Kidney epithelial cell (primary cell): ENCODE measurements around the gene GREM2. TPM values are rescaled to one million over a fixed set of nuclear protein-coding genes. Genes with fewer than 3 reads are reported as not detected.

Source experiments
- DNase-seq: peaks from one replicate; pipeline ENCODE4 v3.0.0-alpha.2; 2010; ENCODE audit warnings: low read depth
- H3K27me3 ChIP-seq: 2 replicates; pipeline ENCODE4 v1.6.0; 2011; ENCODE audit warnings: low read length; ENCODE audit not compliant: control insufficient read depth, insufficient read depth
- H3K36me3 ChIP-seq: 2 replicates; pipeline ENCODE4 v1.5.1; 2011; ENCODE audit warnings: low read length; ENCODE audit not compliant: control insufficient read depth, insufficient read depth
- H3K4me3 ChIP-seq: 2 replicates; pipeline ENCODE4 v1.5.1; 2011; ENCODE audit warnings: low read depth, mild to moderate bottlenecking, control low read depth, low read length
- total RNA-seq: library from RNA; depleted of rRNA; stranded (reverse); fragments of >200 nt; gene quantifications from 2 replicates; pipeline ENCODE4 v1.2.3, GENCODE V29; 2015
- TF ChIP-seq, protein P1 (sequence below): IDR thresholded peaks from 2 replicates; pipeline ENCODE4 v1.5.1; 2011; ENCODE audit warnings: mild to moderate bottlenecking, moderate library complexity, low read length, control low read depth, inconsistent platforms; ENCODE audit not compliant: insufficient read depth, poor library complexity, severe bottlenecking

The GREM2 gene
- total RNA-seq, 1 donor from 2014 or later = 0.04 TPM

- DNase-seq = no peak
- no peak overlapping the region for H3K4me3 ChIP-seq
- no peaks in the 10 kb centered on the region for H3K36me3 ChIP-seq
- TF ChIP-seq, protein P1, sequence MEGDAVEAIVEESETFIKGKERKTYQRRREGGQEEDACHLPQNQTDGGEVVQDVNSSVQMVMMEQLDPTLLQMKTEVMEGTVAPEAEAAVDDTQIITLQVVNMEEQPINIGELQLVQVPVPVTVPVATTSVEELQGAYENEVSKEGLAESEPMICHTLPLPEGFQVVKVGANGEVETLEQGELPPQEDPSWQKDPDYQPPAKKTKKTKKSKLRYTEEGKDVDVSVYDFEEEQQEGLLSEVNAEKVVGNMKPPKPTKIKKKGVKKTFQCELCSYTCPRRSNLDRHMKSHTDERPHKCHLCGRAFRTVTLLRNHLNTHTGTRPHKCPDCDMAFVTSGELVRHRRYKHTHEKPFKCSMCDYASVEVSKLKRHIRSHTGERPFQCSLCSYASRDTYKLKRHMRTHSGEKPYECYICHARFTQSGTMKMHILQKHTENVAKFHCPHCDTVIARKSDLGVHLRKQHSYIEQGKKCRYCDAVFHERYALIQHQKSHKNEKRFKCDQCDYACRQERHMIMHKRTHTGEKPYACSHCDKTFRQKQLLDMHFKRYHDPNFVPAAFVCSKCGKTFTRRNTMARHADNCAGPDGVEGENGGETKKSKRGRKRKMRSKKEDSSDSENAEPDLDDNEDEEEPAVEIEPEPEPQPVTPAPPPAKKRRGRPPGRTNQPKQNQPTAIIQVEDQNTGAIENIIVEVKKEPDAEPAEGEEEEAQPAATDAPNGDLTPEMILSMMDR = no peak
- H3K27me3 ChIP-seq = no peaks in the 10 kb centered on the region
Measured at GRCh38 chr1:240539769-240540414, 72.1 kb downstream of the GREM2 start.

DNA sequence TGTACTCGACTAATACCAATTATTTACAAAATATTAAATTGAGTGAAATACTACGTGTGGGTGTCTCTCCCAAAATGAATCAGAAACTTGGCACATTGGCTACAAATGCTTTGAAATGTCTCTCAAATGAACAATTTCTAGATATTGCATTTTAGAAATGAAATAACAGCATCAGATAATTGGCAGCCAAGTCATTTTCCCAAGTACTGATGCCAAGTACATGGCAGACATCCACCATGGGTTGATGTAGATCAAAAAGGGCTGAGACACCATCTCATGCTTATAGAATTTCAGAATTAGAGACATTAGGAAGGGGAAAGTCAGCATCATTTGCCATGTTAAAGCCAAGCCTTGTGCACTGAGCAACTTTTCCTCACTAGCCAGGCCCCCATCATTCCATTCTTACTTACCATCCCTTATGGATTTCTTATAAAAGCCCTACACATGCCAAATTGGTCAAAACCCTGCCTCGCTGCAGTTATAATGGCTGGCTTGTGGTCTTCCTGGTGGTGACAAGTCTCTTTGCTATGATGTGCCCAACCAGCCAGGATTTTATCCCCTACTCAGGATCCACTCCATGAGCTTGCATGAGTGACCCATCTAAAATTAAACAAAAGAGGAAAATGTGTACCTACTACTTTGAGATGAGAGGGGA lies 73.1 kb downstream of the GREM2 start:
- no peak overlapping the region for H3K4me3 ChIP-seq
- H3K36me3 ChIP-seq = no peaks in the 10 kb centered on the region
- H3K27me3 ChIP-seq = no peaks in the 10 kb centered on the region
- DNase-seq = no peak
- TF ChIP-seq, protein P1 = no peak

DNA sequence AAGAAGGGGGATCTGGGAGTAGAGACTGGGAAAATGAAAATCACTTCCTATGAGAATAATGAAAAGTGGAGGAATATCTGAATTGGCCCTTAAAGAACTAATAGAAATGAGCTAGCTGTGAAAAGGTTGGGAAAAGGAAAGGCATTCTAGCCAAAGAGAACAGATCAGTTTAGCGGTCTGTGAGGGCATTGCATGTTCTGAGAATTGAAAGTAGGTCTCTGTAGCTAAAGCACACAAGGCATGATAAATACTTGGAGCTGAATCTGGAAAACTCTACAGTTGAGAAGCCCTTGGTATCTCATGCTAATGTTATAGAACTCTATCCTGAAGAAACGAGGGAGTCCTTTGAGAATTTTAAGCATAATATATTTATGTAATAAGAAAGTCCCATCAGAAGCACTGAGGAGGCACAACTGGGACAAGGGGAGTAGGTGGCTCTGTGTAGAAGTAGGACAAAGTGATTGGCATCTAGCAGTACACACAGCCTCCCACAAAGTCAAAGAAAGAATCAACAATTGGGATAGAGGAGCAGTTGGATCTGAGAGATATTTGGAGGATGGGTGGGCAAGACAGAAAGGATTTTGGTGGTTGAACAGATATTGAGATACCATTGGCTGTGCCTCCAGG lies 78.7 kb downstream of the GREM2 start:
- TF ChIP-seq, protein P1 = no peak
- DNase-seq = no peak
- no peaks in the 10 kb centered on the region for H3K27me3 ChIP-seq

GRCh38 chr1:240528591-240528990 lies 83.4 kb downstream of the GREM2 start:
- Histone ChIP-seq H3K4me3 (no peak overlapping the region), H3K27me3 (no peaks in the 10 kb centered on the region), H3K36me3 (no peaks in the 10 kb centered on the region)
- no peak for DNase-seq
- TF ChIP-seq, protein P1 = no peak

More for the DNA sequence above, 78.7 kb downstream of the GREM2 start:
- Histone ChIP-seq H3K4me3 (no peak overlapping the region), H3K36me3 (no peaks in the 10 kb centered on the region)

DNA sequence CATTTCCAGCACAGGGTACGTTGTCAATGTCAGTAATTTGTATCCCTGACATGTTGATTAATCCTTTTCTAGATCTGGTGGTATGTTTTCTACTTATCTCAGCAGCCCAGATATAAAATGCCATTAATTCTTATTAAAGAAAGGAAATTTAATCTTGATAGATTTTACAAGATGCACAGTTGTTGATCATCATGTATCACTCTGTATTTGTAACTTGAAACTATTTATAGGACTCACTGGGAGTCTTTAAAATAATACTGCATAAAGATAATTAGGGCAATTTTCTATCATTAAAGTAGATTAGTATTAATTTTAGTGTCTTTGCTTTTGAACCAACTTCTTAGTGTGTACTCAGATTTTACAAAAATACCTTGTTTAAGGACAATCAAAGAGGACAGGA lies 84.9 kb downstream of the GREM2 start:
- Histone ChIP-seq H3K36me3 (no peaks in the 10 kb centered on the region), H3K4me3 (no peak overlapping the region), H3K27me3 (no peaks in the 10 kb centered on the region)
- no peak for DNase-seq
- TF ChIP-seq, protein P1 = no peak
